GM12878 (cell line): ENCODE measurements around the gene PLEKHA6. TPM values are rescaled to one million over a fixed set of nuclear protein-coding genes. Genes with fewer than 3 reads are reported as not detected.

ENCODE experiments used
- ATAC-seq: fragments of 200-7000 bp; cut with Tn5 transposase; 3 replicates; pipeline ENCODE4 v1.9.1; 2020; ENCODE audit warnings: mild to moderate bottlenecking, moderate library complexity
- BruUV-seq: library from RNA; stranded (reverse); fragments of 400-500 nt; replicated peaks from 2 replicates; lab custom pipeline; 2021; lab: Mats Ljungman, UMichigan
- CTCF ChIA-PET: fragments of 300-600 bp; sonication (Branson Sonifier 250); formaldehyde crosslinking; extraction: SDS; loops from one replicate; lab custom pipeline; 2021; ENCODE audit warnings: inconsistent platforms; lab: Yijun Ruan, JAX
- POLR2A ChIA-PET: fragments of 350-600 bp; formaldehyde crosslinking; extraction: SDS; loops from one replicate; lab custom pipeline; 2021; ENCODE audit warnings: inconsistent platforms; lab: Charles Lee
- RAD21 ChIA-PET: fragments of 300-600 bp; sonication (Branson Sonifier 250); formaldehyde crosslinking; loops from one replicate; lab custom pipeline; 2023; ENCODE audit warnings: antibody characterized with exemption; ENCODE audit not compliant: unreplicated experiment; lab: Charles Lee
- SMC1A ChIA-PET: fragments of 300-600 bp; sonication (Branson Sonifier 250); formaldehyde crosslinking; loops from one replicate; lab custom pipeline; 2023; ENCODE audit not compliant: unreplicated experiment, uncharacterized antibody; lab: Charles Lee
- DNase-seq: peaks from one replicate; pipeline ENCODE4 v3.0.0-alpha.2; 2011; ENCODE audit warnings: low read depth, low spot score
- FAIRE-seq: peaks from 3 replicates; lab custom pipeline; 2011; peaks lifted over from hg19 to GRCh38; lab: Jason Lieb, UNC
- H2AFZ ChIP-seq: 2 replicates; pipeline ENCODE4 v1.6.0; 2011; ENCODE audit warnings: low read depth, low read length, control low read depth; ENCODE audit not compliant: control insufficient read depth
- H3K27ac ChIP-seq: 2 replicates; pipeline ENCODE4 v1.5.1; 2011; ENCODE audit warnings: control low read depth; ENCODE audit not compliant: control insufficient read depth, insufficient read depth
- H3K27me3 ChIP-seq, 2 experiments: replicated peaks in 1 of 2; 2 replicates each; pipeline versions ENCODE4 v1.6.0 to v1.6.1; 2011; ENCODE audit warnings: low read length in 1 of 2; ENCODE audit not compliant: control insufficient read depth in 2 of 2, insufficient read depth in 2 of 2
- H3K36me3 ChIP-seq, 2 experiments: 2 replicates each; pipeline ENCODE4 v1.5.1; 2011; ENCODE audit warnings: low read length in 1 of 2; ENCODE audit not compliant: control insufficient read depth in 2 of 2, insufficient read depth in 2 of 2
- H3K4me1 ChIP-seq: 2 replicates; pipeline ENCODE4 v1.6.1; 2011; ENCODE audit warnings: mild to moderate bottlenecking, low read length, moderate library complexity, mixed read lengths; ENCODE audit not compliant: control insufficient read depth, insufficient read depth
- H3K4me2 ChIP-seq: 2 replicates; pipeline ENCODE4 v1.6.0; 2011; ENCODE audit warnings: control low read depth; ENCODE audit not compliant: control insufficient read depth, insufficient read depth
- H3K4me3 ChIP-seq: fragments of 200-600 bp; sonication (generic); 2 replicates; pipeline ENCODE4 v1.5.1; 2016
- H3K79me2 ChIP-seq: 2 replicates; pipeline ENCODE4 v1.6.0; 2011; ENCODE audit warnings: low read length; ENCODE audit not compliant: control insufficient read depth, insufficient read depth
- H3K9ac ChIP-seq: 2 replicates; pipeline ENCODE4 v1.8.0; 2011; ENCODE audit warnings: low read length, control low read depth, mixed read lengths; ENCODE audit not compliant: control insufficient read depth, insufficient read depth
- H3K9me3 ChIP-seq: replicated peaks from 3 replicates; pipeline ENCODE4 v1.5.1; 2011; ENCODE audit warnings: mild to moderate bottlenecking, low read length; ENCODE audit not compliant: control insufficient read depth, insufficient read depth
- H4K20me1 ChIP-seq: 2 replicates; pipeline ENCODE4 v1.6.0; 2011; ENCODE audit not compliant: control insufficient read depth, insufficient read depth
- CHD4 ChIP-seq: fragments of 200-600 bp; sonication (generic); IDR thresholded peaks from 2 replicates; pipeline ENCODE4 v1.6.1; 2016; ENCODE audit warnings: mild to moderate bottlenecking
- FOS ChIP-seq: IDR thresholded peaks from 3 replicates; pipeline ENCODE4 v1.6.1; 2011; ENCODE audit warnings: borderline replicate concordance; ENCODE audit not compliant: insufficient read length; ENCODE audit errors: extremely low read depth
- JUNB ChIP-seq: IDR thresholded peaks from 2 replicates; pipeline ENCODE4 v1.6.1; 2016; ENCODE audit warnings: antibody characterized with exemption, mild to moderate bottlenecking
- MYB ChIP-seq: fragments of 150-350 bp; IDR thresholded peaks from 2 replicates; pipeline ENCODE4 v1.6.1; 2014; ENCODE audit warnings: mild to moderate bottlenecking, low read depth, low read length, borderline replicate concordance
- NFIC ChIP-seq: IDR thresholded peaks from 2 replicates; pipeline ENCODE4 v1.6.1; 2012; ENCODE audit warnings: low read depth, mild to moderate bottlenecking, inconsistent platforms, low read length, moderate library complexity
- NRF1 ChIP-seq: conservative IDR thresholded peaks from 2 replicates; pipeline ENCODE4 v1.6.1; 2011; ENCODE audit warnings: mild to moderate bottlenecking, low read depth, low read length, improper control_type of control experiment
- RUNX3 ChIP-seq: IDR thresholded peaks from 2 replicates; pipeline ENCODE4 v1.6.1; 2012; ENCODE audit warnings: low read length, inconsistent platforms
- SMAD1 ChIP-seq: fragments of 450-650 bp; IDR thresholded peaks from 2 replicates; pipeline ENCODE4 v1.6.1; 2018; ENCODE audit warnings: mild to moderate bottlenecking, low read depth; ENCODE audit not compliant: partially characterized antibody
- SUPT20H ChIP-seq: IDR thresholded peaks from 2 replicates; pipeline ENCODE4 v1.6.1; 2011; ENCODE audit warnings: low read depth, mild to moderate bottlenecking, low read length, moderate library complexity, borderline replicate concordance; ENCODE audit not compliant: control insufficient read depth
- TCF3 ChIP-seq: IDR thresholded peaks from 2 replicates; pipeline ENCODE4 v1.6.1; 2012; ENCODE audit warnings: low read depth, mild to moderate bottlenecking, low read length, borderline replicate concordance; ENCODE audit not compliant: insufficient read depth
- ZBED1 ChIP-seq: IDR thresholded peaks from 2 replicates; pipeline ENCODE4 v1.6.1; 2016; ENCODE audit warnings: borderline replicate concordance
- ZNF24 ChIP-seq: fragments of 450-650 bp; IDR thresholded peaks from 2 replicates; pipeline ENCODE4 v1.6.1; 2017; ENCODE audit warnings: antibody characterized with exemption, mild to moderate bottlenecking
- WGBS: methylation state at CpG from one replicate; pipeline ENCODE4 v1.1.6; 2016; ENCODE audit warnings: low lambda C conversion rate; ENCODE audit not compliant: insufficient replicate concordance, insufficient coverage; ENCODE audit errors: missing lambda C conversion rate; 5-methylcytosine and 5-hydroxymethylcytosine counted together
- in situ Hi-C: fragments of 300-500 bp; cut with MboI; formaldehyde crosslinking; loops from 9 replicates; pipeline ENCODE4 v1.14.3; 2018; ENCODE audit warnings: mixed read lengths
- intact Hi-C: fragments of 100-400 bp; cut with micrococcal nuclease; formaldehyde crosslinking; loops from one replicate; pipeline ENCODE4 v1.14.2; 2022; ENCODE audit not compliant: unreplicated experiment
- polyA plus RNA-seq, 11 experiments: library from polyadenylated mRNA; depleted of rRNA in 4 of 11; unstranded in 6 of 11; stranded (reverse) in 5 of 11; fragments of >200 nt; fragmentation: Nextera tagmentation in 4 of 11; fragmentation: Illumina TruSeq in 1 of 11; extraction: Ambion mirVana in 4 of 11; extraction: Trizol in 1 of 11; gene quantifications; 1 replicate in 1 of 11; 2 replicates in 10 of 11; pipeline versions ENCODE4 v1.2.1 to v1.2.3, GENCODE V29; 2011 to 2016; ENCODE audit warnings: inconsistent platforms in 2 of 11, missing spikeins in 2 of 11, low read depth in 1 of 11
- total RNA-seq, 4 experiments: library from RNA; depleted of rRNA in 3 of 4; stranded (reverse); fragments of >200 nt in 3 of 4; fragmentation: Illumina TruSeq in 1 of 4; extraction: Trizol in 1 of 4; gene quantifications; 2 replicates each; pipeline versions ENCODE4 v1.2.1 to v1.2.3, GENCODE V29; 2013 to 2021
- TF ChIP-seq, protein P1 (sequence below): fragments of 450-650 bp; IDR thresholded peaks from 2 replicates; pipeline ENCODE4 v1.6.1; 2016; ENCODE audit warnings: mild to moderate bottlenecking

The PLEKHA6 gene
- total and polyA plus RNA-seq, 10 of the 15 experiments (the other 5 are each of a cell fraction or from before 2014, with no cell fraction given) = 0.04 to 0.81 (median 0.19) TPM; not detected in 4

DNA sequence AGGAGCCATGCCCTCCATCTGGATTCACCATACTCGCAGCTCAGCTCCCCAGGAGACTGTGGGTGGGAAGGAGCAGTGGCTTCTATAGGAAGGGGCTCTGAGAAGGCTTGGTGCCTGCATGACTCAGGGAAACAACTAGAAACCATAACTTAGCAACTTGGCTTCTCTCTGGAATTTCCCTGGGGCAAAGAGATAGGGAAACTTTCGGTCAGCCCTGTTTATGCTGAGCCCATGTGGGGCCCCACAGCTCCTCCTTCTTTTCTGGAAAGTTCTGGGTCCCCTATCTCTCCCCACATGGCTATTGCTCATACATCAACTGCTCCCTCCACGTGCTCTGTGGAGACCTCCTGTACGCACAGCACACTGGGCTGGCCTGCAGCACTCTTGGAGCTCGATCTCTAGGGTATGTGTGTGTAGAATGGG lies 39.3 kb downstream of the PLEKHA6 start:
- H3K9me3 ChIP-seq = no peaks in the 10 kb centered on the region
- FAIRE-seq (no peak), DNase-seq (no peak), ATAC-seq (no peak)
- BruUV-seq = no TSS peak
- in situ Hi-C loops (no loop called here), intact Hi-C loops (no loop called here)
- no peak overlapping the region for H3K4me2 ChIP-seq
- no peak overlapping the region for H3K27ac ChIP-seq
- ChIA-PET RAD21 (no interaction called here), CTCF (interaction anchor here (0.9 kb wide), 1 partner anchor 11 kb away, joined by 3 read pairs; no protein-coding TSS in a partner anchor), POLR2A (no interaction called here), SMC1A (no interaction called here)
- TF ChIP-seq TCF3 = no peak
- no peak for TF ChIP-seq ZNF24
- TF ChIP-seq NFIC = no peak
- no peak for TF ChIP-seq SMAD1
- TF ChIP-seq NRF1 = no peak
- TF ChIP-seq RUNX3 = no peak
- no peak for TF ChIP-seq SUPT20H
- no peak for TF ChIP-seq CHD4
- TF ChIP-seq MYB = no peak
- no peak for TF ChIP-seq FOS
- TF ChIP-seq, protein P1, sequence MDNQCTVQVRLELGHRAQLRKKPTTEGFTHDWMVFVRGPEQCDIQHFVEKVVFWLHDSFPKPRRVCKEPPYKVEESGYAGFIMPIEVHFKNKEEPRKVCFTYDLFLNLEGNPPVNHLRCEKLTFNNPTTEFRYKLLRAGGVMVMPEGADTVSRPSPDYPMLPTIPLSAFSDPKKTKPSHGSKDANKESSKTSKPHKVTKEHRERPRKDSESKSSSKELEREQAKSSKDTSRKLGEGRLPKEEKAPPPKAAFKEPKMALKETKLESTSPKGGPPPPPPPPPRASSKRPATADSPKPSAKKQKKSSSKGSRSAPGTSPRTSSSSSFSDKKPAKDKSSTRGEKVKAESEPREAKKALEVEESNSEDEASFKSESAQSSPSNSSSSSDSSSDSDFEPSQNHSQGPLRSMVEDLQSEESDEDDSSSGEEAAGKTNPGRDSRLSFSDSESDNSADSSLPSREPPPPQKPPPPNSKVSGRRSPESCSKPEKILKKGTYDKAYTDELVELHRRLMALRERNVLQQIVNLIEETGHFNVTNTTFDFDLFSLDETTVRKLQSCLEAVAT = no peak
- no peak for TF ChIP-seq JUNB
- TF ChIP-seq ZBED1 = no peak
- no peaks in the 10 kb centered on the region for H3K79me2 ChIP-seq
- H3K4me1 ChIP-seq = no peaks in the 10 kb centered on the region
- H2AFZ ChIP-seq = no peak overlapping the region
- no peak overlapping the region for H3K4me3 ChIP-seq
- WGBS = 8% methylated on average over 5 of the region's 5 CpGs
- H3K36me3 ChIP-seq = no peaks in the 10 kb centered on the region
- H4K20me1 ChIP-seq = no peaks in the 10 kb centered on the region
- H3K9ac ChIP-seq = no peak overlapping the region
- H3K27me3 ChIP-seq = peaks cover 0 to 8% of the 10 kb centered on the region in 2 experiments; a peak in 2 of 4 replicates
